WI38 (cell line): ENCODE measurements around the gene P2RY12.

ENCODE experiments used
- H3K4me3 ChIP-seq: 2 replicates; pipeline ENCODE4 v1.5.1; 2011; ENCODE audit warnings: low read depth, mild to moderate bottlenecking, control low read depth, low read length
- TF ChIP-seq, protein P1 (sequence below): IDR thresholded peaks from 2 replicates; pipeline ENCODE4 v1.5.1; 2012; ENCODE audit warnings: low read depth, mild to moderate bottlenecking, control low read depth, low read length

Gene P2RY12

GRCh38 chr3:151290673-151291072 is 93.9 kb downstream of the P2RY12 start:
- no peak overlapping the region for H3K4me3 ChIP-seq
- TF ChIP-seq, protein P1, sequence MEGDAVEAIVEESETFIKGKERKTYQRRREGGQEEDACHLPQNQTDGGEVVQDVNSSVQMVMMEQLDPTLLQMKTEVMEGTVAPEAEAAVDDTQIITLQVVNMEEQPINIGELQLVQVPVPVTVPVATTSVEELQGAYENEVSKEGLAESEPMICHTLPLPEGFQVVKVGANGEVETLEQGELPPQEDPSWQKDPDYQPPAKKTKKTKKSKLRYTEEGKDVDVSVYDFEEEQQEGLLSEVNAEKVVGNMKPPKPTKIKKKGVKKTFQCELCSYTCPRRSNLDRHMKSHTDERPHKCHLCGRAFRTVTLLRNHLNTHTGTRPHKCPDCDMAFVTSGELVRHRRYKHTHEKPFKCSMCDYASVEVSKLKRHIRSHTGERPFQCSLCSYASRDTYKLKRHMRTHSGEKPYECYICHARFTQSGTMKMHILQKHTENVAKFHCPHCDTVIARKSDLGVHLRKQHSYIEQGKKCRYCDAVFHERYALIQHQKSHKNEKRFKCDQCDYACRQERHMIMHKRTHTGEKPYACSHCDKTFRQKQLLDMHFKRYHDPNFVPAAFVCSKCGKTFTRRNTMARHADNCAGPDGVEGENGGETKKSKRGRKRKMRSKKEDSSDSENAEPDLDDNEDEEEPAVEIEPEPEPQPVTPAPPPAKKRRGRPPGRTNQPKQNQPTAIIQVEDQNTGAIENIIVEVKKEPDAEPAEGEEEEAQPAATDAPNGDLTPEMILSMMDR: no peak; the same call in 1 of the 2 replicates

DNA sequence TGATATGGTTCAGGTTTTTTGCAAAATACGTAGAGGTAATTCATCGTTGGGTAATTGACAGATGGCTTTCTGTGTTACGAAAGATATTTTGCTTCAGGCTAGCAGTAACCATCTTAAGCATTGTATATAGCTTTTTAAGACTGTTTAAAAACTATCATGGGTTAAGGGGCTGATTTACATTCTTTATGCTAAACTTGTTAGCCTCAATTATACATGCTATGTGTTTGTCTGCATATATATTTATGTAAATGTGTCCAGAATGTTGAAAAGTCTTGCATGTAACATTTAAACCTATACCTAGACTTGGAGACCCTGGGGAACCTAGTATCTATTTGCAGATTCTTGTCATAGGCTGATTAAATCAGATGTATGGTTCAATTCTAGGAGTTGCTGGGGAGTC is 95.1 kb downstream of the P2RY12 start:
- TF ChIP-seq, protein P1: no peak
- H3K4me3 ChIP-seq: no peak overlapping the region
